ENCODE data around the gene KCNG2. TPM values are rescaled to one million over a fixed set of nuclear protein-coding genes. Genes with fewer than 3 reads are reported as not detected.

The KCNG2 gene
- total and polyA plus RNA-seq, 10 of the 15 experiments (the other 5 are each of a cell fraction or from before 2014, with no cell fraction given) = 0.20 to 0.23 TPM; not detected in 8

DNA sequence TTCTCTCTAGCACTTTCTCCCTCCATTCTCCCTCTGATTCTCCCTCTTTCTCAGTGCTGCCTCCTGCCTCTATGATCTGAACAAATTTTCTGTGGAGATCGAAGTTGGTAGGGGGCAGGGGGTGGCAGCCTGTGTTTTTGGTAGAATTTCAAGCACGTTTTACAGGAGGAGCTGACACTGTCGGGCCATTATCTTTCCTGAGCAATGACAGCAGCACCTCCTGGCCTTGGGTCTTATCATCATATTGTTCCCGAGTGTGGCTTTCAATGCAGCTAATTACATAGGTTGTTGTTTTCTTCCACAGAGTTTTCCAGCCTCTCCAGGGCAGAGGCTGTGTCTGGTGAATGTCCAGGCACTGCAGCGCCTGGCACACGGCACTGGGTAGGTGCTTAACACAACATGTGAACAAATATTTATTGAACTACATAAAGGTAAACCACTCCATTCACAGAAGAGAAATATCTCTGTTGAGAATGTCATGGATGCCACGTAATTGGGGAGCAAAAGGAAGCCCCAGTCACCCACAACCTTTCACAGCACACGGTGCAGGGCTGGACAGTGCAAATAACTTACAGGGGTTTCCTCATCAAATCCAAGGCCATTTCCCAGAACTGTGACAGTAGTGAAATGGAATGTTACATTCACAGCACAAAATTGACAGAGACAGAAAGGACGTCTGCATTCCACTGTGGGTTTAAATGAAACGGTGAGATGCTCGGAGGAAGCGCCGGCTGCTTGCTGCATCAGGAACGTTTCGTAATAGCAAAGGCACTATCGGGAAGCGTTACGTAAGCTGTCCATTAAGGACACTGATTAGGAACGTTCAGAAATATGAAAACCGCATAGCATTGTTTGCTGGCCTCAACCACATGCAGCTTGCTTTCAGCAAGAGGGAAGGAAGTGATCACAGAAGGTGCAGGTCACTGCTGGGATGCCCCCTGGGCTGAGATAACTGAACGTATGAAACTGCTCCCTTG lies 6.5 kb upstream of the KCNG2 start:
- Histone ChIP-seq H3K4me2 (ENCODE audit: control insufficient read depth, insufficient read depth) (no peak overlapping the region), H3K79me2 (ENCODE audit: control insufficient read depth, insufficient read depth, low read length) (no peaks in the 10 kb centered on the region), H3K36me3 (ENCODE audit: control insufficient read depth in 2 of 2, insufficient read depth in 2 of 2, low read length in 1 of 2) (no peaks in the 10 kb centered on the region), H3K4me1 (ENCODE audit: control insufficient read depth, insufficient read depth, low read length) (no peaks in the 10 kb centered on the region), H3K27me3 (replicated peaks in 1 of 2; ENCODE audit: control insufficient read depth in 2 of 2, insufficient read depth in 2 of 2, low read length in 1 of 2) (peaks cover 0 to 2% of the 10 kb centered on the region in 2 experiments; a peak in 2 of 4 replicates), H4K20me1 (ENCODE audit: control insufficient read depth, insufficient read depth) (no peaks in the 10 kb centered on the region), H3K4me3 (no peak overlapping the region), H3K9ac (ENCODE audit: control insufficient read depth, insufficient read depth, low read length) (no peak overlapping the region), H2AFZ (ENCODE audit: control insufficient read depth, low read depth, low read length) (no peak overlapping the region), H3K27ac (ENCODE audit: control insufficient read depth, insufficient read depth) (no peak overlapping the region), H3K9me3 (replicated peaks; ENCODE audit: control insufficient read depth, insufficient read depth, low read length) (no peaks in the 10 kb centered on the region; the same call in 2 of the 3 replicates)
- DNase-seq (ENCODE audit: low read depth, low spot score) = no peak
- POLR2A ChIA-PET = no interaction called here
- SMC1A ChIA-PET (ENCODE audit: uncharacterized antibody, unreplicated experiment) = no interaction called here
- peak; percentile 62 for ATAC-seq
- BruUV-seq (replicated peaks) = no TSS peak
- RAD21 ChIA-PET (ENCODE audit: unreplicated experiment) = no interaction called here
- CTCF ChIA-PET = interaction anchor here (1.0 kb wide), 1 partner anchor 172 kb away, joined by 3 read pairs; no protein-coding TSS in a partner anchor
- FAIRE-seq = no peak
- intact Hi-C loops (cut with micrococcal nuclease; ENCODE audit: unreplicated experiment) = loop anchor here (10.0 kb wide), 1 partner anchor 194 kb away; the partner anchor contains the start of gene TXNL4A
- in situ Hi-C loops (cut with MboI) = no loop called here
- 8% methylated on average over 21 of the region's 21 CpGs for WGBS (ENCODE audit: insufficient coverage, insufficient replicate concordance, low lambda C conversion rate, missing lambda C conversion rate)
- TF ChIP-seq REST (IDR thresholded peaks at IDR 0.05; ENCODE audit: low read depth, low read length) (no peak), STAT3 (IDR thresholded peaks at IDR 0.05; ENCODE audit: low read depth, low read length) (no peak), FOS (IDR thresholded peaks at IDR 0.05; ENCODE audit: borderline replicate concordance, extremely low read depth, insufficient read length) (no peak), HCFC1 (IDR thresholded peaks at IDR 0.05; ENCODE audit: low read length) (no peak), NRF1 (conservative IDR thresholded peaks at IDR 0.05; ENCODE audit: low read depth, low read length) (no peak), SUZ12 (IDR thresholded peaks at IDR 0.05; ENCODE audit: unreplicated experiment) (no peak), E2F8 (IDR thresholded peaks at IDR 0.05; ENCODE audit: low read depth, partially characterized antibody) (no peak), TBL1XR1 (IDR thresholded peaks at IDR 0.05; ENCODE audit: low read depth, low read length) (no peak)
- TF ChIP-seq, protein P1, sequence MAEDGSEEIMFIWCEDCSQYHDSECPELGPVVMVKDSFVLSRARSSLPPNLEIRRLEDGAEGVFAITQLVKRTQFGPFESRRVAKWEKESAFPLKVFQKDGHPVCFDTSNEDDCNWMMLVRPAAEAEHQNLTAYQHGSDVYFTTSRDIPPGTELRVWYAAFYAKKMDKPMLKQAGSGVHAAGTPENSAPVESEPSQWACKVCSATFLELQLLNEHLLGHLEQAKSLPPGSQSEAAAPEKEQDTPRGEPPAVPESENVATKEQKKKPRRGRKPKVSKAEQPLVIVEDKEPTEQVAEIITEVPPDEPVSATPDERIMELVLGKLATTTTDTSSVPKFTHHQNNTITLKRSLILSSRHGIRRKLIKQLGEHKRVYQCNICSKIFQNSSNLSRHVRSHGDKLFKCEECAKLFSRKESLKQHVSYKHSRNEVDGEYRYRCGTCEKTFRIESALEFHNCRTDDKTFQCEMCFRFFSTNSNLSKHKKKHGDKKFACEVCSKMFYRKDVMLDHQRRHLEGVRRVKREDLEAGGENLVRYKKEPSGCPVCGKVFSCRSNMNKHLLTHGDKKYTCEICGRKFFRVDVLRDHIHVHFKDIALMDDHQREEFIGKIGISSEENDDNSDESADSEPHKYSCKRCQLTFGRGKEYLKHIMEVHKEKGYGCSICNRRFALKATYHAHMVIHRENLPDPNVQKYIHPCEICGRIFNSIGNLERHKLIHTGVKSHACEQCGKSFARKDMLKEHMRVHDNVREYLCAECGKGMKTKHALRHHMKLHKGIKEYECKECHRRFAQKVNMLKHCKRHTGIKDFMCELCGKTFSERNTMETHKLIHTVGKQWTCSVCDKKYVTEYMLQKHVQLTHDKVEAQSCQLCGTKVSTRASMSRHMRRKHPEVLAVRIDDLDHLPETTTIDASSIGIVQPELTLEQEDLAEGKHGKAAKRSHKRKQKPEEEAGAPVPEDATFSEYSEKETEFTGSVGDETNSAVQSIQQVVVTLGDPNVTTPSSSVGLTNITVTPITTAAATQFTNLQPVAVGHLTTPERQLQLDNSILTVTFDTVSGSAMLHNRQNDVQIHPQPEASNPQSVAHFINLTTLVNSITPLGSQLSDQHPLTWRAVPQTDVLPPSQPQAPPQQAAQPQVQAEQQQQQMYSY (CRISPR knock-in tag; IDR thresholded peaks at IDR 0.05) = no peak

Measured in GM12878 (cell line).